Measurements from ENCODE around the gene ABCA8. TPM values are rescaled to one million over a fixed set of nuclear protein-coding genes. Genes with fewer than 3 reads are reported as not detected.
"Not testable (repeated sequence)": the region's sequence is repeated elsewhere in the genome, so short reads cannot be mapped to it uniquely, and the experiment has no call there.

The ABCA8 gene
- total RNA-seq: 4.5 TPM

- peak in 1 of 2 donors; percentile 8 for DNase-seq (ENCODE audit: low spot score in 2 of 2)
- FAIRE-seq: peak; percentile 97
Observed at GRCh38 chr17:68955181-68955841, at the start of gene ABCA8. Gene ABCA8 (minus strand): TSS chr17:68955392. CDS start chr17:68942034, 13,358 bp downstream.

- not testable (repeated sequence) for FAIRE-seq; DNase-seq (ENCODE audit: low spot score in 2 of 2)
Observed at GRCh38 chr17:69004759-69005158, 49.6 kb upstream of the ABCA8 start.

GRCh38 chr17:68999743-69000142 is 44.6 kb upstream of the ABCA8 start:
- not testable (repeated sequence) for DNase-seq (ENCODE audit: low spot score in 2 of 2); FAIRE-seq

- FAIRE-seq: no peak
- no peak for DNase-seq (ENCODE audit: low spot score in 2 of 2)
Observed at GRCh38 chr17:68993112-68993511, 37.9 kb upstream of the ABCA8 start.

- DNase-seq (ENCODE audit: low spot score in 2 of 2) (no peak), FAIRE-seq (no peak)
Observed at GRCh38 chr17:68987966-68988365, 32.8 kb upstream of the ABCA8 start.

- FAIRE-seq (no peak), DNase-seq (ENCODE audit: low spot score in 2 of 2) (peak in 1 of 2 donors; percentile 6)
Observed at GRCh38 chr17:68981288-68981687, 26.1 kb upstream of the ABCA8 start.

GRCh38 chr17:68973098-68973846 is 18.1 kb upstream of the ABCA8 start:
- DNase-seq (ENCODE audit: low spot score in 2 of 2) (no peak), FAIRE-seq (no peak)

GRCh38 chr17:68972119-68972704 is 17.0 kb upstream of the ABCA8 start:
- FAIRE-seq (peak; percentile 83), DNase-seq (ENCODE audit: low spot score in 2 of 2) (peak; percentile 21 to 35)

GRCh38 chr17:68969101-68969500 is 13.9 kb upstream of the ABCA8 start:
- FAIRE-seq (no peak), DNase-seq (ENCODE audit: low spot score in 2 of 2) (no peak)

GRCh38 chr17:68963958-68964357 is 8.8 kb upstream of the ABCA8 start:
- no peak for FAIRE-seq
- no peak for DNase-seq (ENCODE audit: low spot score in 2 of 2)

- DNase-seq (ENCODE audit: low spot score in 2 of 2) (no peak), FAIRE-seq (no peak)
Observed at GRCh38 chr17:68961214-68961882, 6.2 kb upstream of the ABCA8 start.

GRCh38 chr17:68959117-68959516 is 3.9 kb upstream of the ABCA8 start:
- DNase-seq (ENCODE audit: low spot score in 2 of 2); FAIRE-seq: not testable (repeated sequence)

GRCh38 chr17:68957944-68958343 is 2.8 kb upstream of the ABCA8 start:
- DNase-seq (ENCODE audit: low spot score in 2 of 2) (no peak), FAIRE-seq (no peak)

GRCh38 chr17:68954146-68954896 is 871 bp downstream of the ABCA8 start:
- FAIRE-seq (no peak), DNase-seq (ENCODE audit: low spot score in 2 of 2) (no peak)

GRCh38 chr17:68953340-68953997 is 1.7 kb downstream of the ABCA8 start:
- no peak for DNase-seq (ENCODE audit: low spot score in 2 of 2)
- no peak for FAIRE-seq

GRCh38 chr17:68950725-68951124 is 4.5 kb downstream of the ABCA8 start:
- FAIRE-seq: no peak
- DNase-seq (ENCODE audit: low spot score in 2 of 2): no peak

- FAIRE-seq; DNase-seq (ENCODE audit: low spot score in 2 of 2): not testable (repeated sequence)
Observed at GRCh38 chr17:68947868-68948267, 7.3 kb downstream of the ABCA8 start.

- DNase-seq (ENCODE audit: low spot score in 2 of 2): no peak
- no peak for FAIRE-seq
Observed at GRCh38 chr17:68944435-68945035, 10.7 kb downstream of the ABCA8 start.

GRCh38 chr17:68943812-68944182 is 11.4 kb downstream of the ABCA8 start:
- not testable (repeated sequence) for FAIRE-seq; DNase-seq (ENCODE audit: low spot score in 2 of 2)
